SK-N-SH treated with all-trans-retinoic acid at 6 μM for 48 hours (cell line): ENCODE data around the gene ASB10.

Experiments
- ARNTL ChIP-seq: fragments of 450-650 bp; formaldehyde crosslinking; IDR thresholded peaks from 2 replicates; pipeline ENCODE4 v1.5.0; 2020; ENCODE audit warnings: low read depth, mild to moderate bottlenecking, moderate library complexity, borderline replicate concordance
- CREB5 ChIP-seq: fragments of 250-450 bp; sonication (Bioruptor Pico); IDR thresholded peaks from 2 replicates; pipeline ENCODE4 v1.5.1; 2020; ENCODE audit warnings: low read depth, mild to moderate bottlenecking, moderate library complexity
- CSDC2 ChIP-seq: fragments of 250-450 bp; sonication (Bioruptor Pico); IDR thresholded peaks from 2 replicates; pipeline ENCODE4 v1.5.0; 2020; ENCODE audit warnings: mild to moderate bottlenecking, moderate library complexity
- CSRNP3 ChIP-seq: fragments of 250-450 bp; sonication (Bioruptor Pico); IDR thresholded peaks from 2 replicates; pipeline ENCODE4 v1.5.1; 2021; ENCODE audit warnings: mild to moderate bottlenecking, moderate library complexity
- ESRRG ChIP-seq: fragments of 250-450 bp; sonication (Bioruptor Pico); IDR thresholded peaks from 2 replicates; pipeline ENCODE4 v1.6.1; 2021; ENCODE audit warnings: mild to moderate bottlenecking
- ISL1 ChIP-seq: fragments of 250-450 bp; sonication (Bioruptor Pico); IDR thresholded peaks from 2 replicates; pipeline ENCODE4 v2.1.2; 2022; ENCODE audit warnings: mild to moderate bottlenecking, moderate library complexity
- OSR1 ChIP-seq: fragments of 250-450 bp; sonication (Bioruptor Pico); IDR thresholded peaks from 2 replicates; pipeline ENCODE4 v1.8.0; 2022; ENCODE audit warnings: moderate library complexity, mild to moderate bottlenecking, inconsistent platforms
- PATZ1 ChIP-seq: fragments of 250-450 bp; sonication (Bioruptor Pico); IDR thresholded peaks from 2 replicates; pipeline ENCODE4 v1.8.0; 2020; ENCODE audit warnings: mild to moderate bottlenecking, moderate library complexity, borderline replicate concordance
- PPARA ChIP-seq: fragments of 250-450 bp; sonication (Bioruptor Pico); IDR thresholded peaks from 2 replicates; pipeline ENCODE4 v1.5.0; 2020; ENCODE audit warnings: mild to moderate bottlenecking, borderline replicate concordance
- RARB ChIP-seq: fragments of 250-450 bp; sonication (Bioruptor Pico); IDR thresholded peaks from 2 replicates; pipeline ENCODE4 v1.8.0; 2021; ENCODE audit warnings: mild to moderate bottlenecking, moderate library complexity
- SNAI2 ChIP-seq: fragments of 250-450 bp; sonication (Bioruptor Pico); IDR thresholded peaks from 2 replicates; pipeline ENCODE4 v1.5.0; 2020; ENCODE audit warnings: mild to moderate bottlenecking, moderate library complexity
- TCF4 ChIP-seq: fragments of 250-450 bp; sonication (Bioruptor Pico); IDR thresholded peaks from 2 replicates; pipeline ENCODE4 v1.8.0; 2021; ENCODE audit warnings: mild to moderate bottlenecking, moderate library complexity, borderline replicate concordance
- TOX ChIP-seq: fragments of 250-450 bp; sonication (Bioruptor Pico); IDR thresholded peaks from 2 replicates; pipeline ENCODE4 v1.8.0; 2021; ENCODE audit warnings: mild to moderate bottlenecking, moderate library complexity, borderline replicate concordance
- ZFP3 ChIP-seq: fragments of 250-450 bp; sonication (Bioruptor Pico); IDR thresholded peaks from 2 replicates; pipeline ENCODE4 v1.5.0; 2020; ENCODE audit warnings: mild to moderate bottlenecking, moderate library complexity

GRCh38 chr7:151208253-151208862 lies 21.3 kb upstream of the ASB10 start:
- no peak for TF ChIP-seq OSR1 (CRISPR knock-in tag)
- TF ChIP-seq ZFP3: no peak
- no peak for TF ChIP-seq ARNTL (CRISPR knock-in tag)
- TF ChIP-seq ISL1 (CRISPR knock-in tag): no peak
- TF ChIP-seq PATZ1: no peak
- TF ChIP-seq RARB (CRISPR knock-in tag): no peak
- TF ChIP-seq ESRRG: no peak
- no peak for TF ChIP-seq SNAI2
- TF ChIP-seq CREB5 (CRISPR knock-in tag): no peak
- no peak for TF ChIP-seq CSDC2
- TF ChIP-seq CSRNP3: no peak
- TF ChIP-seq TCF4 (CRISPR knock-in tag): no peak
- no peak for TF ChIP-seq TOX (CRISPR knock-in tag)
- no peak for TF ChIP-seq PPARA (CRISPR knock-in tag)
